Keratinocyte (primary cell): ENCODE measurements around the gene SKIC3.

Source experiments
- EZH2 ChIP-seq: IDR thresholded peaks from one replicate; pipeline ENCODE4 v1.6.1; 2012; ENCODE audit warnings: inconsistent platforms, mild to moderate bottlenecking, low read length, moderate library complexity
- TF ChIP-seq, protein P1 (sequence below), 3 experiments: IDR thresholded peaks in 1 of 3; conservative IDR thresholded peaks in 1 of 3; optimal IDR thresholded peaks in 1 of 3; 2 replicates in 2 of 3; 3 replicates in 1 of 3; pipeline versions ENCODE3 to v1.5.1; 2011; ENCODE audit warnings: low read length in 3 of 3, mild to moderate bottlenecking in 3 of 3, moderate library complexity in 2 of 3, control low read depth in 1 of 3, inconsistent platforms in 1 of 3; ENCODE audit not compliant: insufficient read depth in 2 of 3; ENCODE audit errors: extremely low read depth in 1 of 3

DNA sequence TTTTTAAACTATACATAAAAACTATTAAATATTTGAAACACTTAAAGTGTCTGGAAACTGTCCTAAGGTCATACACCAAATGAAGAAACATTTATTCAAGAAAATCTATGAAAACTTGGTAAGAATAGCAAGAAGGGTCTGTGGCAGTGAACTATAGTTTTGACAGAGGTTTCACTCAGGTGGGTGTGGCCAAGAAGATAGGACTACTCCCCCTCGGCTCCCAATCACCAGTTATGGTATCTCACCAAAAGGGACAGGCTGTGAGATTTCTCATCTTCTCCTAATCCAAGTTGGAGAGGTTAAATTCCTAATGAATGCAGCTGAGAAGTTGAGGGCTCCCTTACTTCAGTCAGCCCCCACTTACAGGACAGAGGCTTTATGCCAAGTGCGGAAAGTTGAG lies 3.1 kb upstream of the SKIC3 start:
- TF ChIP-seq, protein P1, sequence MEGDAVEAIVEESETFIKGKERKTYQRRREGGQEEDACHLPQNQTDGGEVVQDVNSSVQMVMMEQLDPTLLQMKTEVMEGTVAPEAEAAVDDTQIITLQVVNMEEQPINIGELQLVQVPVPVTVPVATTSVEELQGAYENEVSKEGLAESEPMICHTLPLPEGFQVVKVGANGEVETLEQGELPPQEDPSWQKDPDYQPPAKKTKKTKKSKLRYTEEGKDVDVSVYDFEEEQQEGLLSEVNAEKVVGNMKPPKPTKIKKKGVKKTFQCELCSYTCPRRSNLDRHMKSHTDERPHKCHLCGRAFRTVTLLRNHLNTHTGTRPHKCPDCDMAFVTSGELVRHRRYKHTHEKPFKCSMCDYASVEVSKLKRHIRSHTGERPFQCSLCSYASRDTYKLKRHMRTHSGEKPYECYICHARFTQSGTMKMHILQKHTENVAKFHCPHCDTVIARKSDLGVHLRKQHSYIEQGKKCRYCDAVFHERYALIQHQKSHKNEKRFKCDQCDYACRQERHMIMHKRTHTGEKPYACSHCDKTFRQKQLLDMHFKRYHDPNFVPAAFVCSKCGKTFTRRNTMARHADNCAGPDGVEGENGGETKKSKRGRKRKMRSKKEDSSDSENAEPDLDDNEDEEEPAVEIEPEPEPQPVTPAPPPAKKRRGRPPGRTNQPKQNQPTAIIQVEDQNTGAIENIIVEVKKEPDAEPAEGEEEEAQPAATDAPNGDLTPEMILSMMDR (optimal IDR thresholded peaks at IDR 0.05 in 1 of 3, IDR thresholded peaks at IDR 0.05 in 1 of 3, conservative IDR thresholded peaks at IDR 0.05 in 1 of 3; ENCODE audit: extremely low read depth in 1 of 3, insufficient read depth in 2 of 3, low read length in 3 of 3): no peak
- TF ChIP-seq EZH2: no peak
